ENCODE data around the gene DHCR7. TPM values are rescaled to one million over a fixed set of nuclear protein-coding genes. Genes with fewer than 3 reads are reported as not detected.

Gene DHCR7
- total and polyA plus RNA-seq, 2 experiments from 2014 or later, result 50.0 to 158 TPM

DNA sequence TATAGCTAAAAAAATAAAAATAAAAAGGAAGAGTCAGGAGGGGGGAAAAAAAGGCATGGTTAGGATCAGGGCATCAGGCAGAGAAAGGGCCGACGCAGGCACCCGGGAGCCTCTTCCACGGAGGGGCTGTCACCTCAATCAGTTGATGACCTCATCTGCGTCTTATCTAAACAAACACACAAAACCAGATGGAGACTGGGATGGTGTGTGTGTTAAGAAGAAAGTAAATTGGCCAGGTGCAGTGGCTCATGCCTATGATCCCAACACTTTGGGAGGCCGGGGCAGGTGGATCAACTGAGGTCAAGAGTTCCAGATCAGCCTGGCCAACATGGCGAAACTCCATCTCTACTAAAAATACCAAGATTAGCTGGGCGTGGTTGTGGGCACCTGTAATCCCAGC, 63.6 kb downstream of the DHCR7 start:
- Histone ChIP-seq H3K36me3 (no peaks in the 10 kb centered on the region), H3K4me1 (ENCODE audit: low read depth) (no peaks in the 10 kb centered on the region), H3K9me3 (ENCODE audit: low read depth) (no peaks in the 10 kb centered on the region), H3K27ac (no peak overlapping the region), H3K4me3 (no peak overlapping the region), H3K27me3 (no peaks in the 10 kb centered on the region)
- no peak for DNase-seq (ENCODE audit: low read depth in 1 of 2, low spot score in 1 of 2)
- TF ChIP-seq, protein P1, sequence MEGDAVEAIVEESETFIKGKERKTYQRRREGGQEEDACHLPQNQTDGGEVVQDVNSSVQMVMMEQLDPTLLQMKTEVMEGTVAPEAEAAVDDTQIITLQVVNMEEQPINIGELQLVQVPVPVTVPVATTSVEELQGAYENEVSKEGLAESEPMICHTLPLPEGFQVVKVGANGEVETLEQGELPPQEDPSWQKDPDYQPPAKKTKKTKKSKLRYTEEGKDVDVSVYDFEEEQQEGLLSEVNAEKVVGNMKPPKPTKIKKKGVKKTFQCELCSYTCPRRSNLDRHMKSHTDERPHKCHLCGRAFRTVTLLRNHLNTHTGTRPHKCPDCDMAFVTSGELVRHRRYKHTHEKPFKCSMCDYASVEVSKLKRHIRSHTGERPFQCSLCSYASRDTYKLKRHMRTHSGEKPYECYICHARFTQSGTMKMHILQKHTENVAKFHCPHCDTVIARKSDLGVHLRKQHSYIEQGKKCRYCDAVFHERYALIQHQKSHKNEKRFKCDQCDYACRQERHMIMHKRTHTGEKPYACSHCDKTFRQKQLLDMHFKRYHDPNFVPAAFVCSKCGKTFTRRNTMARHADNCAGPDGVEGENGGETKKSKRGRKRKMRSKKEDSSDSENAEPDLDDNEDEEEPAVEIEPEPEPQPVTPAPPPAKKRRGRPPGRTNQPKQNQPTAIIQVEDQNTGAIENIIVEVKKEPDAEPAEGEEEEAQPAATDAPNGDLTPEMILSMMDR (IDR thresholded peaks at IDR 0.05; ENCODE audit: low read depth, low read length), result no peak

Other genes with a start within 250 kb of the DHCR7 start
- gene SHANK2, start 195.8 kb downstream of the DHCR7 start, total RNA-seq, result 0.07 and 0.83 TPM in 2 replicates
- gene SHANK2, start 195.8 kb downstream of the DHCR7 start, polyA plus RNA-seq, result 0.06 TPM in 1 of 2 replicates, not detected in the other
- gene NADSYN1, start 4.8 kb upstream of the DHCR7 start, total RNA-seq, result 56.4 and 68.9 TPM in 2 replicates
- 46.8 and 67.0 TPM in 2 replicates for gene NADSYN1, start 4.8 kb upstream of the DHCR7 start, polyA plus RNA-seq
- not detected in 2 replicates for gene KRTAP5-7, start 78.9 kb upstream of the DHCR7 start, total RNA-seq
- gene KRTAP5-7, start 78.9 kb upstream of the DHCR7 start, polyA plus RNA-seq, result 0.12 TPM in 1 of 2 replicates, not detected in the other
- not detected in 2 replicates for gene KRTAP5-8, start 89.6 kb upstream of the DHCR7 start, total RNA-seq
- not detected in 2 replicates for gene KRTAP5-8, start 89.6 kb upstream of the DHCR7 start, polyA plus RNA-seq
- gene KRTAP5-9, start 100.0 kb upstream of the DHCR7 start, total RNA-seq, result 0.39 TPM in 1 of 2 replicates, not detected in the other
- gene KRTAP5-9, start 100.0 kb upstream of the DHCR7 start, polyA plus RNA-seq, result not detected in 2 replicates
- 0.14 TPM in 1 of 2 replicates, not detected in the other for gene KRTAP5-10, start 117.2 kb upstream of the DHCR7 start, total RNA-seq
- 0.23 and 0.34 TPM in 2 replicates for gene KRTAP5-10, start 117.2 kb upstream of the DHCR7 start, polyA plus RNA-seq
- gene KRTAP5-11, start 134.5 kb upstream of the DHCR7 start, total RNA-seq, result not detected in 2 replicates
- gene KRTAP5-11, start 134.5 kb upstream of the DHCR7 start, polyA plus RNA-seq, result not detected in 2 replicates